Hepatocyte (in vitro differentiated cells): ENCODE data around the gene HOXB4. TPM values are rescaled to one million over a fixed set of nuclear protein-coding genes. Genes with fewer than 3 reads are reported as not detected.

Source experiments
- DNase-seq: peaks from one replicate; pipeline ENCODE4 v3.0.0-alpha.2; 2016; ENCODE audit warnings: low spot score
- H2AFZ ChIP-seq: fragments of 200-600 bp; sonication (generic); 2 replicates; pipeline ENCODE4 v1.6.0; 2016; ENCODE audit warnings: antibody characterized with exemption, mild to moderate bottlenecking
- H3K27ac ChIP-seq: fragments of 200-600 bp; sonication (generic); 2 replicates; pipeline ENCODE4 v1.5.1; 2016; ENCODE audit warnings: mild to moderate bottlenecking
- H3K27me3 ChIP-seq: fragments of 200-600 bp; sonication (generic); 2 replicates; pipeline ENCODE4 v1.6.1; 2016
- H3K36me3 ChIP-seq: fragments of 200-600 bp; sonication (generic); replicated peaks from 2 replicates; pipeline ENCODE4 v1.5.1; 2016; ENCODE audit warnings: low read depth; ENCODE audit not compliant: insufficient read depth
- H3K4me1 ChIP-seq: fragments of 200-600 bp; sonication (generic); 2 replicates; pipeline ENCODE4 v1.5.1; 2016; ENCODE audit warnings: mild to moderate bottlenecking, moderate library complexity; ENCODE audit not compliant: insufficient read depth
- H3K4me2 ChIP-seq: fragments of 200-600 bp; sonication (generic); 2 replicates; pipeline ENCODE4 v1.6.0; 2016
- H3K4me3 ChIP-seq: fragments of 200-600 bp; sonication (generic); 2 replicates; pipeline ENCODE4 v1.5.1; 2016; ENCODE audit warnings: mild to moderate bottlenecking
- H3K79me2 ChIP-seq: fragments of 200-600 bp; sonication (generic); 2 replicates; pipeline ENCODE4 v1.6.0; 2017; ENCODE audit warnings: mild to moderate bottlenecking
- H3K9me2 ChIP-seq: fragments of 200-600 bp; sonication (generic); replicated peaks from 2 replicates; pipeline ENCODE4 v1.6.0; 2017; ENCODE audit warnings: mild to moderate bottlenecking; ENCODE audit not compliant: insufficient read depth
- H3K9me3 ChIP-seq: fragments of 200-600 bp; sonication (generic); 2 replicates; pipeline ENCODE4 v1.5.1; 2016; ENCODE audit warnings: low read depth, mild to moderate bottlenecking
- H4K20me1 ChIP-seq: fragments of 200-600 bp; sonication (generic); 2 replicates; pipeline ENCODE4 v1.6.0; 2016; ENCODE audit warnings: mild to moderate bottlenecking; ENCODE audit not compliant: insufficient read depth, poor library complexity, severe bottlenecking
- EZH2 ChIP-seq: fragments of 200-600 bp; sonication (generic); IDR thresholded peaks from 2 replicates; pipeline ENCODE4 v1.6.1; 2016; ENCODE audit warnings: antibody characterized with exemption, mild to moderate bottlenecking, borderline replicate concordance
- EZH2phosphoT487 ChIP-seq: fragments of 200-600 bp; sonication (generic); IDR thresholded peaks from one replicate; pipeline ENCODE4 v1.6.1; 2018; ENCODE audit warnings: antibody characterized with exemption, mild to moderate bottlenecking, low read depth, moderate library complexity; ENCODE audit not compliant: unreplicated experiment, severe bottlenecking
- WGBS: methylation state at CpG from one replicate; pipeline ENCODE4 v1.1.6; 2016; ENCODE audit warnings: low lambda C conversion rate; ENCODE audit errors: missing lambda C conversion rate; 5-methylcytosine and 5-hydroxymethylcytosine counted together
- polyA plus RNA-seq: library from polyadenylated mRNA; unstranded; fragments of >200 nt; fragmentation: Nextera tagmentation; extraction: Ambion mirVana; gene quantifications from 2 replicates; pipeline ENCODE4 v1.2.1, GENCODE V29; 2016
- total RNA-seq: library from RNA; depleted of rRNA; stranded (reverse); fragments of >200 nt; gene quantifications from 2 replicates; pipeline ENCODE4 v1.2.3, GENCODE V29; 2014
- TF ChIP-seq, protein P1 (sequence below): fragments of 200-600 bp; sonication (generic); IDR thresholded peaks from 2 replicates; pipeline ENCODE4 v1.5.1; 2016; ENCODE audit warnings: antibody characterized with exemption, mild to moderate bottlenecking; ENCODE audit not compliant: poor library complexity

Gene HOXB4
- total and polyA plus RNA-seq, 2 experiments from 2014 or later = 1.8 to 2.2 TPM

DNA sequence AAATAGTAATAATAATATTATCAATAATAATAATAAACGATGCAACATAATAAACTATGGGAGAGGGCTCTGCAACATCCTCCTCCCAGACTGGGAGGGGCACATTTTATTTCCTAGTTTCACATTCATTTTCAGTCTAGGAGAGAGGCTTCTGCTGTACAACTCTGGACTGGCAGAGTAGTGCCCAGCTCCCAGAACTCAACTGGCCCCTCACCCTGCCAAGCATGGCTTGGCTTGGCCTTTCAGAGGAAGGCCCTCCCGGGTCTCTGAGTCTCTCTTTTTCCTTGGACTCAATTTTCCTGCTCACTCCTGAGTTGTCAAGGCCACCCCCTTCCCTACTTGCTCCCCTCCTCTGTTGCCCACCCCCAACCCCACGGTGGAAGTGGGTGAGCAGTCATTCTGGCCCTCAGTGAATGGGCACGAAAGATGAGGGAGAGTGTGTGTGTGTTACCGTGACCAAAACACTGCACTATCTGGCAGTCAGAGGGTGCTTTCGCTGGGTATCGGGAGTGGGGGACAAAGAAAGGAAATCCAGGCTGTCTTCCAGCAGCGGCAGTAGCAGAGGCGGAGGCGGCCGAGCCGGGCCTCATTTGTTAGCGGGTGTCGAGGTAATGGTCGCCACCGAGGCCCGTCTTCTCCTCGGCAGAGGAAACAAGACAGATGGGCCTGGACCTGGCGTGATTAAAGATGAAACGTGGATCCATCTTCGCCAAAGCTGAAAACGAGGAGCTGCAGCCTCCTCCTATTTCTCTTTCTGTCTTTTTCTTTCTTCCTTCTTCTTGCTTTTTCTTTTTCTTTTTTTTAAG is 2.3 kb downstream of the HOXB4 start:
- H3K9me2 ChIP-seq = no peaks in the 10 kb centered on the region
- TF ChIP-seq EZH2 (no peak), EZH2phosphoT487 (no peak)
- TF ChIP-seq, protein P1, sequence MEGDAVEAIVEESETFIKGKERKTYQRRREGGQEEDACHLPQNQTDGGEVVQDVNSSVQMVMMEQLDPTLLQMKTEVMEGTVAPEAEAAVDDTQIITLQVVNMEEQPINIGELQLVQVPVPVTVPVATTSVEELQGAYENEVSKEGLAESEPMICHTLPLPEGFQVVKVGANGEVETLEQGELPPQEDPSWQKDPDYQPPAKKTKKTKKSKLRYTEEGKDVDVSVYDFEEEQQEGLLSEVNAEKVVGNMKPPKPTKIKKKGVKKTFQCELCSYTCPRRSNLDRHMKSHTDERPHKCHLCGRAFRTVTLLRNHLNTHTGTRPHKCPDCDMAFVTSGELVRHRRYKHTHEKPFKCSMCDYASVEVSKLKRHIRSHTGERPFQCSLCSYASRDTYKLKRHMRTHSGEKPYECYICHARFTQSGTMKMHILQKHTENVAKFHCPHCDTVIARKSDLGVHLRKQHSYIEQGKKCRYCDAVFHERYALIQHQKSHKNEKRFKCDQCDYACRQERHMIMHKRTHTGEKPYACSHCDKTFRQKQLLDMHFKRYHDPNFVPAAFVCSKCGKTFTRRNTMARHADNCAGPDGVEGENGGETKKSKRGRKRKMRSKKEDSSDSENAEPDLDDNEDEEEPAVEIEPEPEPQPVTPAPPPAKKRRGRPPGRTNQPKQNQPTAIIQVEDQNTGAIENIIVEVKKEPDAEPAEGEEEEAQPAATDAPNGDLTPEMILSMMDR = no peak
- H3K4me1 ChIP-seq = peaks cover 13% of the 10 kb centered on the region
- no peak overlapping the region for H2AFZ ChIP-seq
- no peak overlapping the region for H3K4me3 ChIP-seq
- H3K4me2 ChIP-seq = peak overlapping the region; percentile 91
- peak overlapping the region; percentile 68 for H3K27ac ChIP-seq
- WGBS = 16% methylated on average over 22 of the region's 22 CpGs
- peaks cover 14% of the 10 kb centered on the region for H3K79me2 ChIP-seq
- no peak for DNase-seq
- H3K9me3 ChIP-seq = no peaks in the 10 kb centered on the region
- H3K27me3 ChIP-seq = peaks cover 92% of the 10 kb centered on the region
- no peaks in the 10 kb centered on the region for H4K20me1 ChIP-seq
- H3K36me3 ChIP-seq = no peaks in the 10 kb centered on the region

DNA sequence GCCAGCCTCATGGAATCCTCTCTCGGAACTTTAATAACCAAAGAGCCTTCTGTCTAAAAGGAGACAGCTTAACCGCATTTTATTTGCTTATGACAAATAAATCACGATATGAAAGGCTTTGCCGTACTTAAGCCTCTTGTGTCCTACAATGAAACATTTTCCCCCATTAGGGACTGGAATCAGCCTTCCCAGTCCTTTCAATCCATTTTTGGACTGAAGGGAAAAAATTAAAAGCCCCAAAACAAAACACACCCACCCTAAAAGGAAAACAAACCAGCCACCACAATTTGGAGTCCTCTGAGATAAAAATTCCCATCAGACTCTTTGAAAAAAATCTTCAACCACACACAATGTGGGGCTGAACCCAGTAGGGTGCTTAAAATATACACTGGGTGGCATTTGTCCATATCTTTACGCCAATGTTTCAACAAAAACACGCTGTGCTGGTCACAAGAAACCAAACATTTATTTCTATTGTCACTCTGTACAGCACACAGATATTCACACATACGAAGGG is 3.0 kb downstream of the HOXB4 start:
- DNase-seq = no peak
- H3K4me2 ChIP-seq = peak overlapping the region; percentile 91
- no peaks in the 10 kb centered on the region for H3K9me3 ChIP-seq
- H4K20me1 ChIP-seq = no peaks in the 10 kb centered on the region
- H3K9me2 ChIP-seq = no peaks in the 10 kb centered on the region
- peaks cover 92% of the 10 kb centered on the region for H3K27me3 ChIP-seq
- peaks cover 17% of the 10 kb centered on the region for H3K4me1 ChIP-seq
- WGBS = 28% methylated on average over 7 of the region's 7 CpGs
- no peak overlapping the region for H2AFZ ChIP-seq
- H3K79me2 ChIP-seq = peaks cover 11% of the 10 kb centered on the region
- peak overlapping the region; percentile 68 for H3K27ac ChIP-seq
- no peak overlapping the region for H3K4me3 ChIP-seq
- TF ChIP-seq EZH2 (no peak), EZH2phosphoT487 (no peak)
- TF ChIP-seq, protein P1 = no peak
- H3K36me3 ChIP-seq = no peaks in the 10 kb centered on the region

GRCh38 chr17:48574505-48575065 is 3.6 kb downstream of the HOXB4 start:
- H3K79me2 ChIP-seq = peaks cover 13% of the 10 kb centered on the region
- peak overlapping the region; percentile 68 for H3K27ac ChIP-seq
- TF ChIP-seq EZH2 = no peak
- TF ChIP-seq, protein P1 = no peak
- no peak for TF ChIP-seq EZH2phosphoT487
- H3K4me1 ChIP-seq = peaks cover 13% of the 10 kb centered on the region
- peak overlapping the region; percentile 91 for H3K4me2 ChIP-seq
- WGBS = 33% methylated on average over 8 of the region's 8 CpGs
- no peaks in the 10 kb centered on the region for H3K36me3 ChIP-seq
- no peaks in the 10 kb centered on the region for H4K20me1 ChIP-seq
- H2AFZ ChIP-seq = no peak overlapping the region
- no peak overlapping the region for H3K4me3 ChIP-seq
- DNase-seq = no peak
- peaks cover 92% of the 10 kb centered on the region for H3K27me3 ChIP-seq
- no peaks in the 10 kb centered on the region for H3K9me2 ChIP-seq
- H3K9me3 ChIP-seq = no peaks in the 10 kb centered on the region
